Upper lobe of left lung (tissue), 6 donors: ENCODE data around the gene BIRC7. TPM values are rescaled to one million over a fixed set of nuclear protein-coding genes. Genes with fewer than 3 reads are reported as not detected.
A peak's percentile ranks its signal among the peaks of the same experiment; 100 is the strongest.

Source experiments
- ATAC-seq, 2 donors: fragments of 200-7000 bp; cut with Tn5 transposase; one replicate each; pipeline ENCODE4 v1.9.1; 2022; ENCODE audit warnings: mild to moderate bottlenecking in 2 of 2, moderate library complexity in 2 of 2; ENCODE audit not compliant: low FRiP score in 2 of 2
- DNase-seq, 2 donors: peaks; one replicate each; pipeline ENCODE4 v3.0.0-alpha.2; 2019 to 2020
- H3K27ac ChIP-seq, 4 donors: fragments of 200-600 bp; sonication (generic); one replicate each; pipeline ENCODE4 v1.5.1; 2016 to 2019
- H3K27me3 ChIP-seq, 4 donors: fragments of 200-600 bp; sonication (generic); one replicate each; pipeline ENCODE4 v1.5.1; 2017 to 2019
- H3K36me3 ChIP-seq, 4 donors: fragments of 200-600 bp; sonication (generic); one replicate each; pipeline ENCODE4 v1.5.1; 2016 to 2019
- H3K4me1 ChIP-seq, 4 donors: fragments of 200-600 bp; sonication (generic); one replicate each; pipeline ENCODE4 v1.5.1; 2018 to 2019
- H3K4me3 ChIP-seq, 4 donors: fragments of 200-600 bp; sonication (generic); one replicate each; pipeline ENCODE4 v1.5.1; 2017 to 2019; ENCODE audit warnings: mild to moderate bottlenecking in 2 of 4, moderate library complexity in 1 of 4
- H3K9me3 ChIP-seq, 4 donors: fragments of 200-600 bp; sonication (generic); one replicate each; pipeline ENCODE4 v1.5.1; 2018 to 2019
- CTCF ChIP-seq, 6 experiments: fragments of 450-650 bp in 4 of 6; fragments of 200-600 bp in 2 of 6; sonication (generic) in 2 of 6; IDR thresholded peaks; one replicate each; pipeline ENCODE4 v1.5.1; 2016 to 2019; ENCODE audit warnings: antibody characterized with exemption in 6 of 6
- EP300 ChIP-seq, 4 donors: sonication (generic); formaldehyde crosslinking; IDR thresholded peaks; one replicate each; pipeline ENCODE4 v1.5.1; 2017; ENCODE audit warnings: antibody characterized with exemption in 4 of 4, control low read depth in 2 of 4
- POLR2A ChIP-seq, 4 donors: fragments of 450-650 bp; IDR thresholded peaks; one replicate each; pipeline ENCODE4 v1.5.1; 2016 to 2017; ENCODE audit warnings: antibody characterized with exemption in 4 of 4, mild to moderate bottlenecking in 2 of 4
- POLR2AphosphoS5 ChIP-seq, 2 donors: sonication (generic); formaldehyde crosslinking; IDR thresholded peaks; one replicate each; pipeline ENCODE4 v1.5.1; 2017; ENCODE audit warnings: antibody characterized with exemption in 2 of 2
- WGBS, 2 donors: methylation state at CpG; one replicate each; pipeline ENCODE4 v1.1.5; 2017 to 2018; 5-methylcytosine and 5-hydroxymethylcytosine counted together
- total RNA-seq, 6 donors: library from RNA; depleted of rRNA in 4 of 6; stranded (reverse); fragments of >200 nt in 4 of 6; gene quantifications; one replicate each; pipeline versions ENCODE4 v1.1.0 to v1.2.1, GENCODE V29; 2016 to 2021
- donor health status: DM: no; HTN: no; CAD: no; lungs with moderate emphysema.
- donor health status: DM: no; HTN: yes; CAD: no; lungs with severe emphysema.

Gene BIRC7
- total RNA-seq, 6 donors from 2014 or later = 1.3 to 15.0 (median 2.8) TPM; not detected in 2

- Histone ChIP-seq H3K9me3 (no peaks in the 10 kb centered on the region), H3K27me3 (no peaks in the 10 kb centered on the region), H3K27ac (no peak overlapping the region), H3K4me1 (no peaks in the 10 kb centered on the region), H3K4me3 (no peak overlapping the region), H3K36me3 (peaks cover 9 to 98% (median 84%) of the 10 kb centered on the region in 4 donors)
- ATAC-seq (no peak), DNase-seq (no peak)
- TF ChIP-seq EP300 (IDR thresholded peaks at IDR 0.05) (no peak), POLR2A (IDR thresholded peaks at IDR 0.05) (no peak), POLR2AphosphoS5 (IDR thresholded peaks at IDR 0.05) (no peak), CTCF (IDR thresholded peaks at IDR 0.05) (no peak)
- WGBS, 2 donors = 93 to 96% methylated on average over 6 of the region's 6 CpGs
These were observed 44.7 kb downstream of the BIRC7 start for GRCh38 chr20:63280371-63280770.

DNA sequence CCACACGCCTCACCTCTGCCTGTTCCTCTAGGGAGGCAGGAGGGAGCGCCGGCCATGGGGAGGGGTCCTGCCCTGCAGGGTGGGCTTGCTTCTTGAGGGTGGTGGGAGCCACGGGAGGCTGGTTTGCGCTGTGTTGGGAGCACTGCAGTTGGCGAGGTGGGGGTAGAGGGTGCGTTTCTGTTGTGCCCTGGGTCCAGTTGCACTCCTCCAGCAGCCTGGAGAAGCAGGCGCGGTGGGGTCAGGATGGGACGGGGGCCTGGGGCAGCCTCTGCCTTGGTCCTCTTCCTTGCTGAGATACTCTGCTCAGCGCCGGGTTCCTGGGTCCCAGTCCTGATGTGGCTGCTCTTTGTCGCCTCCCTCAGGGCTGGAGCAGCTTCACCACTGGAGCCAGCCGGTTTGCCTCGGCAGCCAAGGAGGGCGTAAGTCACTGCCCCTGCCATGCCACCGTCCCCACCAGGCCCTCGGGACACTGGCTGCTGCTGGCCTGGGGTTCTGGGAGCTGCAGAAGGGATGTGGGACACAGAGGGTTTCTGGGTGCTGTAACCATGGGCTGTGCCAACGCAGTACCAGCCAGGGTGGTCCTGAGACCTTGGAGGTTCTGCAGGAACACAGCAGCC is 45.3 kb downstream of the BIRC7 start:
- Histone ChIP-seq H3K9me3 (no peaks in the 10 kb centered on the region), H3K27me3 (no peaks in the 10 kb centered on the region), H3K27ac (no peak overlapping the region), H3K36me3 (peaks cover 9 to 100% (median 87%) of the 10 kb centered on the region in 4 donors), H3K4me3 (no peak overlapping the region), H3K4me1 (no peaks in the 10 kb centered on the region)
- 89% methylated on average over 13 to 19 of the region's 19 CpGs for WGBS, 2 donors
- peak in 1 of 2 donors; percentile 51 for DNase-seq
- TF ChIP-seq POLR2A (IDR thresholded peaks at IDR 0.05) = no peak
- no peak for TF ChIP-seq POLR2AphosphoS5 (IDR thresholded peaks at IDR 0.05)
- no peak for TF ChIP-seq EP300 (IDR thresholded peaks at IDR 0.05)
- no peak for TF ChIP-seq CTCF (IDR thresholded peaks at IDR 0.05)
- no peak for ATAC-seq

DNA sequence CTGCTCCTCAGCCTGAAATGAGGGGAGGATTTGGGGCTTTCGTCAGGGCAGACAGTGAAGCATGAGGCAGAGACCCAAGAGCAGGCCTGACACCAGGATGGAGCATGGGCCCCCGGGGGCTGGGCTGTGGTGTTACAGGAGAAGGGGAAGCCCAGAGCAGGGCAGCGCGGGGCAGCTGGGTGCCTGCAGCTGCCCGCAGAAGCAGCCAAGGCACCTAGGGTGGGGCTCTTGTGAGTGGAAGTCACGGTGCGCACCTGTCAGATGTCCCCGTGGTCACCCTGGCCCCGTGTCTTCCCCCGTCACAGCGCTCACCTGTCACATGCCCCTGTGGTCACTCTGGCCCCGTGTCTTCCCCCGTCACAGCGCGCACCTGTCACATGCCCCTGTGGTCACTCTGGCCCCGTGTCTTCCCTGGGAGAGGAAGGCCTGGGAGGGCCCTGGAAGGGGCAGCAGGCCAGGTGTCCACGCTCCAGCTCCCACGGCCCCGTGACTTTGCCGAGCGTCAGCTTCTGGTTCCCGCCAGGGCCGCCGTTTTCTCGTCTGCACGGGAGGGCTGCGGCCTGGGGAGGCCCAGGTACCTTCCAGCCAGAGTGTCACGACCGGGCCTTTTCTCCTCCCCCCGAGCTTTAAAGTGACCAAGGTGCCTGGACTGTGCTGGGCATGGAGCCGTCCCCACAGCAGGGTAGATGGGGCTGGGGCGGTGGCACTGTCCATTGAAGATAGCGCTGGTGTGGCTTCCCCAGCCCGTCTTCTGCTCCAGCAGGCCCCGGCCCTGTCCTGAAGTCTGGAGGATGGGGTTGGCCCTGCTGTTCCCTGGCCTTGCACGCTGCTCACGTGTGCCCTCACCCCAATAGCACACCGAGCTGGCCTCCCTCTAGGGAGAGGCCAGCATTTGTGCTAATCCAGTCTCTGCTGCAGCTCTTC is 46.3 kb downstream of the BIRC7 start:
- Histone ChIP-seq H3K36me3 (peaks cover 9 to 100% (median 90%) of the 10 kb centered on the region in 4 donors), H3K27me3 (no peaks in the 10 kb centered on the region), H3K4me1 (no peaks in the 10 kb centered on the region), H3K4me3 (no peak overlapping the region), H3K9me3 (no peaks in the 10 kb centered on the region), H3K27ac (no peak overlapping the region)
- DNase-seq (peak in 1 of 2 donors; percentile 82), ATAC-seq (no peak)
- 93% methylated on average over 36 to 38 of the region's 38 CpGs for WGBS, 2 donors
- TF ChIP-seq EP300 (IDR thresholded peaks at IDR 0.05) = no peak
- TF ChIP-seq POLR2AphosphoS5 (IDR thresholded peaks at IDR 0.05) = no peak
- TF ChIP-seq CTCF (IDR thresholded peaks at IDR 0.05) = no peak
- no peak for TF ChIP-seq POLR2A (IDR thresholded peaks at IDR 0.05)

DNA sequence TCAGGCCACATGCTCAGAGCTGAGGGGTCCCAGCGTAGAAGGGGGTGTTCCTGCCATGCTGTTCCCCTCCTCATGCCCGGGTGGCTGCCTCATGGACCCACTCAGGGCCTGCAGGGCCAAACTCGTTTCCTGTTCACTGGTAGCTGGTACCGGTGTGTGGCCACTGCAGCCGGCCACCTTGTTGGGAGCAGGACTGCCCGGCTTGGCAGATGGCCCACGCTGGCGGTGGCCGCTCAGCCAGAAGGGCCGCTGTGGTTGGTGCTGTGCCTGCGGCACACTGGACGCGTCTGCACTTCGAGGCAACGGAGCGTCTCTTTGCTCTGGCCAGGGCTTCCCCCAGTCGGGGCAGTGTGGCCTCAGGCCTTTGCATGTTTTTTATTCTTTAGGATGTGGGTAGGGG is 47.2 kb downstream of the BIRC7 start:
- Histone ChIP-seq H3K27ac (no peak overlapping the region), H3K4me3 (no peak overlapping the region), H3K4me1 (no peaks in the 10 kb centered on the region), H3K36me3 (peaks cover 9 to 100% (median 89%) of the 10 kb centered on the region in 4 donors), H3K27me3 (no peaks in the 10 kb centered on the region), H3K9me3 (no peaks in the 10 kb centered on the region)
- 94 to 95% methylated on average over 13 to 17 of the region's 17 CpGs for WGBS, 2 donors
- ATAC-seq (no peak), DNase-seq (peak in 1 of 2 donors; percentile 81)
- TF ChIP-seq POLR2A (IDR thresholded peaks at IDR 0.05) (no peak), EP300 (IDR thresholded peaks at IDR 0.05) (no peak), CTCF (IDR thresholded peaks at IDR 0.05) (no peak), POLR2AphosphoS5 (IDR thresholded peaks at IDR 0.05) (no peak)
